Stimulated activated naive CD8-positive, alpha-beta T cell treated with anti-CD3 and anti-CD28 coated beads, Interleukin-15, Interleukin-2, amounts not matched to agents 100 U/mL and 50 U/mL, for 24 hours (primary cell): ENCODE measurements around the gene BTNL9.
"Not testable (repeated sequence)": the region's sequence is repeated elsewhere in the genome, so short reads cannot be mapped to it uniquely, and the experiment has no call there.

Experiments used
- ATAC-seq: fragments of 150-1000 bp; cut with Tn5 transposase; one replicate; pipeline ENCODE4 v1.10.0; 2021
- DNase-seq: peaks from one replicate; pipeline ENCODE4 v3.0.0; 2021

BTNL9 gene

GRCh38 chr5:181039931-181040630 is at the start of gene BTNL9:
TSS of gene BTNL9 (plus strand) at chr5:181040266. CDS start at chr5:181045490, 5,224 bp downstream.
- no peak for ATAC-seq

DNA sequence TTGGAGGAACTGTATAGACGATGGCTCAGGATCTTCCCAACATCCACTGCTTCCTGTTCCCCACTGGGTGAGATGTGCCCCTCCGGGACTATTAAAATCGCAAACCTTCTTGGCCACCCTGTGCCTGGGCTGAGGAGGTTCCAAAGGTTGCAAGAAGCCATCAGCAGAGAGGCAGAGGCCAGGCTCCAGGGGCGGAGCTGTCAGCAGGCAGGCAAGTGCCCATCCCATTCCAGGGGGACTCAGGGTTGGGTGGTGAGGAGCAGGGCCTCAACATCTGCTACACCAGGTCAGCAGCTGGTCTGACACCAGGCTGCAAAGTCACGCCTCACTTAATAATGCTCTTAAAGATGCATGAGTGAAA is 49.2 kb upstream of the BTNL9 start:
- DNase-seq (no peak), ATAC-seq (no peak)

More at GRCh38 chr5:181039931-181040630, at the start of gene BTNL9:
- no peak for DNase-seq

DNA sequence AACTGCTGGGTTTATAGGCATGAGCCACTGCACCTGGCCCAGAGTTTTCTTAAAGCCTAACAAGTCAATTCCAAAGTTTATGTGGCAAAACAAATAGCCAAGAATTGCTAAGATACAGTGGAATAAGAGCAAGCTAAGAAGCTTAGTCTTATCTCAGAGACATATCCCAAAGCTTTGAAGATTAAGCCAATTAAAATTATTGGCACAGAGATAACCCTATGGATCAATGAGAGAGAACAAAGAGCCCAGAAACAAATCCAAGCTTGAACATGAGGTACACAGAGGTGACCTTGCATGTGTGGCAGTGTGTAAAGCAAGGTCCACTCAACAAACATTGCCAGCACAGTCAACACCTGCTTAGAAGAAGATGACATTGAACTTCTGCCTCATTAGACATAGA is 38.1 kb upstream of the BTNL9 start:
- DNase-seq, result no peak
- ATAC-seq, result no peak

GRCh38 chr5:181005791-181006190 is 34.3 kb upstream of the BTNL9 start:
- DNase-seq, result no peak
- no peak for ATAC-seq

- DNase-seq, result no peak
- ATAC-seq, result no peak
Observed at GRCh38 chr5:181008136-181008535, 31.9 kb upstream of the BTNL9 start.

- not testable (repeated sequence) for DNase-seq, ATAC-seq
Observed at GRCh38 chr5:181010018-181010417, 30.0 kb upstream of the BTNL9 start.

- ATAC-seq, DNase-seq: not testable (repeated sequence)
Observed at GRCh38 chr5:181014654-181015053, 25.4 kb upstream of the BTNL9 start.

DNA sequence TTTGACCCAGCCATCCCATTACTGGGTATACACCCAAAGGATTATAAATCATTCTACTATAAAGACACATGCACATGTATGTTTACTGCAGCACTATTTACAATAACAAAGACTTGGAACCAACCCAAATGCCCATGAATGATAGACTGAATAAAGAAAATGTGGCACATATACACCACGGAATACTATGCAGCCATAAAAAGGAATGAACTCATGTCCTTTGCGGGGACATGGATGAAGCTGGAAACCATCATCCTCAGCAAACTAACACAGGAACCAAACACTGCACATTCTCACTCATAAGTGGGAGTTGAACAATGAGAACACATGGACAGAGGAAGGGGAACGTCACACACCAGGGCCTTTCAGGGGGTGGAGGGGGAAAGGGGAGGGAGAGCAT is 22.6 kb upstream of the BTNL9 start:
- not testable (repeated sequence) for ATAC-seq, DNase-seq

DNA sequence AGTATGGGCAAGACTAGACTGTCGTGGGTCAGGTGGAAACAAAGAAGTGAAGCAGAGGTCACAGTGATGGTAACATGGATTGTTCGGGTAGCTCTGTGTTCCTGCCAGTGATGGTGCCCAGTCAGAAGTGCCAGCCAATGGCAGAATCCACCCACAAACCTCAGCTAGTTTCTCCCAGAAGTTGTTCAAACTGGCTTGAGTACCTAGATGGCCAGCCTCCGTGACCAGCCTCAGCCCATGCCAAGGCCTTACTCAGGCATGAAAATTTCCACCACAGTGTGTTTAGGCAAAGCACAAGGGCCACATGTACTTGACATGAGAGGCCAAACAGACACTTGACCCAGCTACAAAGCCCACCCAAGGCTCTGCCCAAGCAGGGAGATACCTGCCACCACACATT is 19.4 kb upstream of the BTNL9 start:
- ATAC-seq, result no peak

GRCh38 chr5:181024245-181025064 is 15.6 kb upstream of the BTNL9 start:
- ATAC-seq (no peak), DNase-seq (no peak)

More for the DNA sequence above, 19.4 kb upstream of the BTNL9 start:
- no peak for DNase-seq

DNA sequence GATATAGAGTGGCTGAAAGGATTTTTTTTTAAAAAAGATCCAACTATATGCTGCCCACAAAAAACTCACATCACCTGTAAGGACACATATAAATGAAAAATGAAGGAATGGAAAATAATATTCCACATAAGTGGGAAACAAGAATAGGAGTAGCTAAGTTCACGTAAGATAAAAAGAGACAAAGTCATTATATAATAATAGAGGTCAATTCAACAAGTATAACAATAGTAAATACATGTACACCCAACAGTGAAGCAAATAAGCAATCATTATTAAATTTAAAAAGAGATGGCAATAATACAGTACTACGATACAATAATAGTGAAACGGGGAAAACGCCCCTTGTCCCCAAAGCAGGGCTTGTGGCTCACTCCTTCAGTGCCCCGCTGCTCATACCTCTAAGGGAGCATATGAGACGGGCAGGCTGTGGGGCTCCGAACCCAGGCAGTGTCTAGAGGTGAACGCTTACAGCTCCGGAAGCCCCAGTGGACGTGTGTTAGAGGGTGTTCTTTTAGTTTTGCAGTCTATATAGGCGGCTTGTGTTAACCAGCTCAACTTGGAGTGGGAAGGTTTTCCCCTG is 12.5 kb upstream of the BTNL9 start:
- DNase-seq, result no peak
- ATAC-seq, result no peak

DNA sequence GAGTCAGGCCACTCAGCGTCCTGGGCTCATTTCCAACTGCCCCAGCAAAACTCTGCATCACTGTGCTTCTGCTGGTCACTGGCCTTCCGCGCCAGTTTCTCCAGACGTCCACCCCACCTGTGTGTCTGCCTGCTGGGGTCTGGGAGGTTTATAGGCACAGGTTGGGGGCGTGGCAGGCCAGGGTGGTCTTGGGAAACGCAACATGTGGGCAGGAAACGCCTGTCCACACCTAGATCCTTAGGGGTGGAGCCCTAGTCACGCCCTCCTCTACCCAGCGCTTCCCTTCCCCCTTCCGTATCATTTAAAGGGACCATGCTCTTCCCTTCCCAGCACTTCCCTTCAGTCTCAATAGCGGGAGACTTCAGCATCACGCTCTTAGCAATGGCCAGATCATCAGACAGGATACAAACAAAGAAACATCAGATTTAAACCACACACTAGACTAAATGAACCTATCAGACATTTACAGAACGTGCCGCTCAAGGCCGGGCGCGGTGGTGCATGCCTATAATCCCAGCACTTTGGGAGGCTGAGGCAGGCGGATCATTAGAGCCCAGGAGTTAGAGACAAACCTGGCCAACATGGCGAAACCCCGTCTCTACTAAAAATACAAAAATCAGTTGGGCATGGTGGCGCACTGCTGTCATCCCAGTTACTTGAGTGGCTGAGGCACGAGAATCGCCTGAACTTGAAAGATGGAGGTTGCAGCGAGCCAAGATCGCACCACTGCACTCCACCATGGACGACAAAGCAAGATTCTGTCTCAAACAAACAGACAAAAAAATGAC is 11.8 kb upstream of the BTNL9 start:
- DNase-seq (no peak), ATAC-seq (no peak)

DNA sequence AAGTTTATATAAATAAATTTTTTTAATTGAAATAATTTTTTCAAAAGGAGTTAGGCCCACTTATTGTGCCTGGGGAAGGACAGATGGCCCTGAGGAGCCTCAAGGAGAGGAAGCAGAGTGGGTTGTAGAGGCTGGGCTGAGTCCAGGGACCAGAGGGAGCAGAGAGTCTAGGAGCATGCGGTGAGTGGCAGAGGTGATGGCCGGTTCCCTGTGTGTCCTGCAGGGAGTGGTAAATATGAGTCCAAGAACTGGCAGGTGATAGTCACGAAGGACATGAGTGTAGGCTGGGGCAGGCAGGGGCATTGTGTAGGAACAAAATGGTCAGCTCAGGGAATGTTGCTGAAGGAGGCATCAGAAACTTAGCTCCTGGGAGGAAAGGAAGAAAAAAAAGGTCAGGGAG is 8.3 kb upstream of the BTNL9 start:
- ATAC-seq (no peak), DNase-seq (no peak)

GRCh38 chr5:181035991-181036815 is 3.9 kb upstream of the BTNL9 start:
- ATAC-seq, result no peak
- no peak for DNase-seq

DNA sequence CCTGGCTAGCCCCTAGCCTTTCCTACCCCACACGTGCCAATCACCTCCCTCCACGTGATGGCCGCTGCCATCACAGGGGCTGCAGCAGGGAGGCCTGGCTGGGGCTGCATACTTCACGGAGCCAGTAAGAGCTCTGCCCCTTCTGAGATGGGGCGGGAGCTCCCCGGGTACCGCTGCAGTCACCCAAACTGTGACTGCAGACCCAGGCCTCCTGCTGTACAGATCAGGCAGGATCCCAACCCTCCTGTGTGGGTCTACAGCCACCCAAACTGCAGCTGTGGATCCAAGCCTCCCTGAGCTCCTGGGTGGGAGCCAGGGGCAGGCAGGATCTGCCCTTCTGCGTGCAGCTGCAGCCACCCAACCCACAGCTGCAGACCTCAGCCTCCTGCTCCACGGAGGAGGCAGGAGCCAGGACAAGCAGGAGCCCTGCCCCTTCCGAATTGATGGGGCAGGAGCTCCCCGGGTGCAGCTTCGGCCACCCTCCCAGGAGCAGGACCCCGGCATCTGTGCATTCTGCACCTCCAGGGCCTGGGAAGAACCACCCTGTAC is 3.2 kb upstream of the BTNL9 start:
- DNase-seq (no peak), ATAC-seq (peak; percentile 32)

- ATAC-seq, result peak; percentile 19
- no peak for DNase-seq
Observed at GRCh38 chr5:181037365-181037861, 2.7 kb upstream of the BTNL9 start.

GRCh38 chr5:181039471-181039870 is 595 bp upstream of the BTNL9 start:
- DNase-seq, result no peak

GRCh38 chr5:181040631-181040945 is 522 bp downstream of the BTNL9 start:
- ATAC-seq, result no peak

More at GRCh38 chr5:181039471-181039870, 595 bp upstream of the BTNL9 start:
- ATAC-seq, result no peak

DNA sequence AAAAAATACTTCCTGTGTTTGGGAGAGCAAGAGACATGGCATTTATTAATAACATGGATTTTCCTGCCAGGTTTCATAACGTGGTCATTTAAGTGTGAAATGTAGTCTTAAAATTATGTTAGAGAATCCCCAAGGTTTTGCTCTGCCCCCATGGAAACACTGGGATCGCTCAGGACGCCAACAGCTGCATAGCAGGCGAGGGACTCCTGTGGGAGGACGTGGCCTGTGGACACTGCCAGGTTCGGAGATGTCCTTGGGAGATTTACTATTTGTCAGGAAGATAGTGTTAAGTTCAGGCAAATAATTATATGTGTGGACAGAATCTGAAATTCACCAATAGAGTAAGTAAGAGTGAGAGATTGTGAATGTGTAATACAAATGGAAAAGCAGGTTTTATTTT is 977 bp downstream of the BTNL9 start:
- ATAC-seq (no peak), DNase-seq (no peak)

More at GRCh38 chr5:181040631-181040945, 522 bp downstream of the BTNL9 start:
- no peak for DNase-seq

GRCh38 chr5:181042036-181042713 is 2.1 kb downstream of the BTNL9 start:
- ATAC-seq, result no peak
- DNase-seq, result no peak
